GM19463 (cell line): ENCODE results near the gene SORCS1.

Experiments
- ATAC-seq: cut with Tn5 transposase; IDR thresholded peaks from one replicate; pipeline ENCODE4 v1.9.1; 2021; ENCODE audit warnings: mild to moderate bottlenecking, moderate library complexity; ENCODE audit not compliant: unreplicated experiment

SORCS1 gene

GRCh38 chr10:106997721-106998120 is 166.8 kb downstream of the SORCS1 start:
- no peak for ATAC-seq

GRCh38 chr10:106996510-106996909 is 168.0 kb downstream of the SORCS1 start:
- no peak for ATAC-seq

- ATAC-seq: no peak
Measured at GRCh38 chr10:106992055-106992454, 172.5 kb downstream of the SORCS1 start.

- no peak for ATAC-seq
Measured at GRCh38 chr10:106991091-106991490, 173.4 kb downstream of the SORCS1 start.

GRCh38 chr10:106987362-106987761 is 177.1 kb downstream of the SORCS1 start:
- no peak for ATAC-seq

GRCh38 chr10:106982268-106982667 is 182.2 kb downstream of the SORCS1 start:
- no peak for ATAC-seq

- ATAC-seq: no peak
Measured at GRCh38 chr10:106981452-106982075, 182.9 kb downstream of the SORCS1 start.

- ATAC-seq: peak; percentile 75
Measured at GRCh38 chr10:106980495-106981451, 183.7 kb downstream of the SORCS1 start.

GRCh38 chr10:106978756-106979155 is 185.8 kb downstream of the SORCS1 start:
- no peak for ATAC-seq

- no peak for ATAC-seq
Measured at GRCh38 chr10:106973716-106974115, 190.8 kb downstream of the SORCS1 start.

- ATAC-seq: no peak
Measured at GRCh38 chr10:106973288-106973687, 191.2 kb downstream of the SORCS1 start.

GRCh38 chr10:106972381-106972780 is 192.1 kb downstream of the SORCS1 start:
- no peak for ATAC-seq

- no peak for ATAC-seq
Measured at GRCh38 chr10:106971411-106971831, 193.1 kb downstream of the SORCS1 start.

- ATAC-seq: no peak
Measured at GRCh38 chr10:106967452-106967851, 197.1 kb downstream of the SORCS1 start.

GRCh38 chr10:106960812-106961211 is 203.7 kb downstream of the SORCS1 start:
- ATAC-seq: no peak

GRCh38 chr10:106959521-106959920 is 205.0 kb downstream of the SORCS1 start:
- ATAC-seq: peak; percentile 64

- no peak for ATAC-seq
Measured at GRCh38 chr10:106958589-106959361, 205.7 kb downstream of the SORCS1 start.

- ATAC-seq: no peak
Measured at GRCh38 chr10:106957823-106958588, 206.5 kb downstream of the SORCS1 start.

GRCh38 chr10:106956216-106956915 is 208.1 kb downstream of the SORCS1 start:
- no peak for ATAC-seq

GRCh38 chr10:106955133-106955532 is 209.4 kb downstream of the SORCS1 start:
- no peak for ATAC-seq
